Endothelial cell of umbilical vein (primary cell): ENCODE data around the gene PIK3R1. TPM values are rescaled to one million over a fixed set of nuclear protein-coding genes. Genes with fewer than 3 reads are reported as not detected.

Experiments used
- Bru-seq: library from RNA; stranded (reverse); fragments of 400-500 nt; gene quantifications from one replicate; lab custom pipeline; 2021; lab: Mats Ljungman, UMichigan
- BruChase-seq, 2 experiments: library from RNA; stranded (reverse); fragments of 400-500 nt; gene quantifications; one replicate each; lab custom pipeline; 2021; lab: Mats Ljungman, UMichigan
- BruUV-seq: library from RNA; stranded (reverse); fragments of 400-500 nt; replicated peaks from 2 replicates; lab custom pipeline; 2021; lab: Mats Ljungman, UMichigan
- CTCF ChIA-PET: fragments of 300-600, 350-600 bp; sonication (Branson Sonifier 250); formaldehyde crosslinking; loops from one replicate; lab custom pipeline; 2021; ENCODE audit warnings: antibody characterized with exemption, inconsistent platforms; lab: Charles Lee
- POLR2A ChIA-PET: fragments of 300-600, 350-600 bp; sonication (Branson Sonifier 250); formaldehyde crosslinking; loops from one replicate; lab custom pipeline; 2021; ENCODE audit warnings: antibody characterized with exemption, inconsistent platforms; lab: Charles Lee
- DNase-seq: peaks from one replicate; pipeline ENCODE4 v3.0.0-alpha.2; 2011; ENCODE audit warnings: low read depth, low spot score
- FAIRE-seq: peaks from 2 replicates; lab custom pipeline; 2011; peaks lifted over from hg19 to GRCh38; lab: Jason Lieb, UNC
- H2AFZ ChIP-seq: 2 replicates; pipeline ENCODE4 v1.6.0; 2012; ENCODE audit warnings: low read depth, low read length, control low read depth, inconsistent platforms
- H3K27ac ChIP-seq: 2 replicates; pipeline ENCODE4 v1.5.1; 2011; ENCODE audit warnings: low read depth, mild to moderate bottlenecking, control low read depth, low read length, moderate library complexity; ENCODE audit not compliant: insufficient read depth
- H3K27me3 ChIP-seq, 2 experiments: 2 replicates each; pipeline versions ENCODE4 v1.6.0 to v1.6.1; 2011; ENCODE audit warnings: low read length in 2 of 2, mixed read lengths in 1 of 2; ENCODE audit not compliant: control insufficient read depth in 2 of 2, insufficient read depth in 2 of 2
- H3K36me3 ChIP-seq, 2 experiments: 2 replicates in 1 of 2; 3 replicates in 1 of 2; pipeline ENCODE4 v1.5.1; 2011; ENCODE audit warnings: low read length in 2 of 2, mild to moderate bottlenecking in 1 of 2, moderate library complexity in 1 of 2; ENCODE audit not compliant: control insufficient read depth in 2 of 2, insufficient read depth in 2 of 2; ENCODE audit errors: extremely low read depth in 1 of 2
- H3K4me1 ChIP-seq: 3 replicates; pipeline ENCODE4 v1.5.1; 2011; ENCODE audit warnings: mild to moderate bottlenecking, low read length; ENCODE audit not compliant: control insufficient read depth, insufficient read depth; ENCODE audit errors: extremely low read depth
- H3K4me2 ChIP-seq: 2 replicates; pipeline ENCODE4 v1.6.1; 2011; ENCODE audit warnings: low read length, control low read depth, mixed read lengths; ENCODE audit not compliant: insufficient read depth
- H3K4me3 ChIP-seq, 3 experiments: fragments of 200-600 bp in 1 of 3; sonication (generic), shearing (Covaris generic) in 1 of 3; replicated peaks in 1 of 3; 2 replicates each; pipeline ENCODE4 v1.5.1; 2011 to 2016; ENCODE audit warnings: control low read depth in 3 of 3, low read length in 3 of 3, mild to moderate bottlenecking in 2 of 3, inconsistent platforms in 1 of 3, low read depth in 1 of 3, moderate library complexity in 1 of 3; ENCODE audit not compliant: insufficient read depth in 1 of 3
- H3K79me2 ChIP-seq: 2 replicates; pipeline ENCODE4 v1.6.0; 2012; ENCODE audit warnings: low read length, inconsistent platforms; ENCODE audit not compliant: control insufficient read depth, insufficient read depth
- H3K9ac ChIP-seq: replicated peaks from 2 replicates; pipeline ENCODE3; 2011; ENCODE audit warnings: low read length, control low read depth; ENCODE audit not compliant: insufficient read depth; ENCODE audit errors: extremely low read depth
- H3K9me1 ChIP-seq: replicated peaks from 3 replicates; pipeline ENCODE4 v1.6.0; 2011; ENCODE audit warnings: mild to moderate bottlenecking, low read length; ENCODE audit not compliant: control insufficient read depth, insufficient read depth; ENCODE audit errors: extremely low read depth
- H3K9me3 ChIP-seq: replicated peaks from 2 replicates; pipeline ENCODE4 v1.5.1; 2012; ENCODE audit warnings: low read length, inconsistent platforms; ENCODE audit not compliant: control insufficient read depth, insufficient read depth
- H4K20me1 ChIP-seq: replicated peaks from 2 replicates; pipeline ENCODE3; 2011; ENCODE audit warnings: mild to moderate bottlenecking, low read length; ENCODE audit not compliant: control insufficient read depth, insufficient read depth; ENCODE audit errors: extremely low read depth
- CTCF ChIP-seq, 2 donors: IDR thresholded peaks; 1 replicate in 1 of 2; 2 replicates in 1 of 2; pipeline ENCODE4 v1.5.1; 2011; ENCODE audit warnings: low read length in 2 of 2, mild to moderate bottlenecking in 2 of 2, moderate library complexity in 2 of 2, control low read depth in 1 of 2, inconsistent platforms in 1 of 2, low read depth in 1 of 2; ENCODE audit not compliant: insufficient read depth in 1 of 2; ENCODE audit errors: extremely low read depth in 1 of 2
- EZH2 ChIP-seq: IDR thresholded peaks from 2 replicates; pipeline ENCODE4 v1.6.1; 2012; ENCODE audit warnings: borderline replicate concordance, low read depth, mild to moderate bottlenecking, moderate library complexity, low read length, inconsistent platforms; ENCODE audit not compliant: severe bottlenecking
- FOS ChIP-seq: IDR thresholded peaks from 2 replicates; pipeline ENCODE4 v1.6.1; 2011; ENCODE audit warnings: mild to moderate bottlenecking, low read length, moderate library complexity, borderline replicate concordance; ENCODE audit not compliant: insufficient read depth
- POLR2A ChIP-seq: IDR thresholded peaks from 2 replicates; pipeline ENCODE4 v1.6.1; 2012; ENCODE audit warnings: low read depth, mild to moderate bottlenecking, control low read depth, low read length
- POLR2AphosphoS5 ChIP-seq: IDR thresholded peaks from 2 replicates; pipeline ENCODE4 v1.6.1; 2012; ENCODE audit warnings: low read depth, mild to moderate bottlenecking, control low read depth, low read length, moderate library complexity; ENCODE audit not compliant: insufficient read depth
- dilution Hi-C: fragments of 300-500 bp; cut with MboI; formaldehyde crosslinking; loops from one replicate; pipeline ENCODE4 v1.15.0; 2019; ENCODE audit warnings: low sequenced_read_pairs; ENCODE audit not compliant: extremely low pct_ligation_motif_present
- intact Hi-C: fragments of 100-400 bp; cut with micrococcal nuclease; formaldehyde crosslinking; loops from one replicate; pipeline ENCODE4 v1.10.0; 2022
- long read RNA-seq: library from polyadenylated mRNA; stranded (forward); transcript quantifications from one replicate; pipeline ENCODE4 v2.0.0, GENCODE V29; 2021
- polyA minus RNA-seq, 3 experiments: library from RNA; depleted of rRNA, polyadenylated mRNA; stranded (reverse); fragments of >200 nt; gene quantifications; 1 replicate in 1 of 3; 2 replicates in 2 of 3; pipeline ENCODE4 v1.2.3, GENCODE V29; 2011
- polyA plus RNA-seq, 4 experiments: library from polyadenylated mRNA; depleted of rRNA in 3 of 4; stranded (reverse) in 3 of 4; unstranded in 1 of 4; fragments of >200 nt; gene quantifications; 2 replicates each; pipeline versions ENCODE4 v1.2.1 to v1.2.3, GENCODE V29; 2011 to 2012; ENCODE audit warnings: missing spikeins in 1 of 4
- total RNA-seq: library from RNA; stranded (reverse); gene quantifications from 2 replicates; pipeline ENCODE4 v1.2.3, GENCODE V29; 2021

PIK3R1 gene
- 27.5 and 30.0 TPM in 2 replicates for total RNA-seq
- polyA plus RNA-seq = 2.0 and 2.8 TPM in 2 replicates
- polyA plus RNA-seq (2011; cell fraction: cytosol; rRNA removed) = 2.7 and 2.8 TPM in 2 replicates
- 8.8 and 10.5 TPM in 2 replicates for polyA plus RNA-seq (2011; cell fraction: nucleus; rRNA removed)
- polyA plus RNA-seq (2012) = 5.6 and 8.2 TPM in 2 replicates
- 10.1 and 24.5 TPM in 2 replicates for polyA minus RNA-seq
- 0.41 TPM for polyA minus RNA-seq (2011; cell fraction: cytosol; rRNA and poly(A)+ RNA removed)
- 20.3 and 35.7 TPM in 2 replicates for polyA minus RNA-seq (2011; cell fraction: nucleus; rRNA and poly(A)+ RNA removed)
- percentile 89 among the genes with signal in this experiment for Bru-seq, nascent RNA
- BruChase-seq, experiment 1, labeled RNA remaining after a 6-hour chase = percentile 59 among the genes with signal in this experiment
- percentile 72 among the genes with signal in this experiment for BruChase-seq, experiment 2, labeled RNA remaining after a 2-hour chase
- long read RNA-seq, full-length matches to known transcripts = 7 of 16 reads
- long read RNA-seq, partial matches to known transcripts = 9 of 16 reads
- long read RNA-seq, other reads (novel, unspliced or antisense) = 0 of 16 reads

- H3K36me3 ChIP-seq = no peaks in the 10 kb centered on the region
- FAIRE-seq = peak; percentile 78
- H3K4me2 ChIP-seq = peak within 1 kb of the TSS; percentile 99
- peak within 1 kb of the TSS; percentile 94 for H2AFZ ChIP-seq
- H3K4me3 ChIP-seq = peak within 1 kb of the TSS; percentile 52 to 91 (median 91)
- DNase-seq = peak; percentile 96
- peaks cover 17% of the 10 kb centered on the region for H3K4me1 ChIP-seq
- POLR2A ChIA-PET = interaction anchor here (0.8 to 1.3 kb wide), 7 partner anchors 10 to 38 kb away, joined by 3 to 9 read pairs (median 4); no protein-coding TSS in a partner anchor
- H3K9me1 ChIP-seq = no peaks in the 10 kb centered on the region
- dilution Hi-C loops (no loop called here), intact Hi-C loops (loop anchor here (1.0 to 10.0 kb wide), 7 partner anchors 13 to 969 kb away; no protein-coding TSS in a partner anchor)
- CTCF ChIA-PET = interaction anchor here (0.8 to 4.2 kb wide), 20 partner anchors 9 to 1051 kb away, joined by 3 to 66 read pairs (median 4); no protein-coding TSS in a partner anchor
- no peaks in the 10 kb centered on the region for H3K27me3 ChIP-seq
- H4K20me1 ChIP-seq = peaks cover 10% of the 10 kb centered on the region
- H3K79me2 ChIP-seq = peaks cover 38% of the 10 kb centered on the region
- TF ChIP-seq CTCF (IDR thresholded peaks at IDR 0.05; ENCODE audit: extremely low read depth in 1 of 2, insufficient read depth in 1 of 2, low read depth in 1 of 2, low read length in 2 of 2) (peak; percentile 32 to 49), POLR2A (peak; percentile 93), FOS (peak; percentile 11), POLR2AphosphoS5 (peak; percentile 89), EZH2 (no peak)
- BruUV-seq = TSS peak; percentile 78
- H3K9ac ChIP-seq = peak within 1 kb of the TSS; percentile 93
- no peaks in the 10 kb centered on the region for H3K9me3 ChIP-seq
- peak within 1 kb of the TSS; percentile 93 for H3K27ac ChIP-seq
These were observed at the start of gene PIK3R1 for GRCh38 chr5:68215208-68215897. PIK3R1 (plus strand) TSS chr5:68215756; CDS start chr5:68226676, 10,920 bp downstream.
